GM21723 (cell line): ENCODE data around the gene EEF2KMT.
A peak's percentile ranks its signal among the peaks of the same experiment; 100 is the strongest.

Source experiments
- ATAC-seq: cut with Tn5 transposase; IDR thresholded peaks from one replicate; pipeline ENCODE4 v1.9.1; 2021; ENCODE audit warnings: mild to moderate bottlenecking, moderate library complexity; ENCODE audit not compliant: unreplicated experiment

Gene EEF2KMT

GRCh38 chr16:5044011-5044540 lies 53.5 kb downstream of the EEF2KMT start:
- ATAC-seq = no peak

DNA sequence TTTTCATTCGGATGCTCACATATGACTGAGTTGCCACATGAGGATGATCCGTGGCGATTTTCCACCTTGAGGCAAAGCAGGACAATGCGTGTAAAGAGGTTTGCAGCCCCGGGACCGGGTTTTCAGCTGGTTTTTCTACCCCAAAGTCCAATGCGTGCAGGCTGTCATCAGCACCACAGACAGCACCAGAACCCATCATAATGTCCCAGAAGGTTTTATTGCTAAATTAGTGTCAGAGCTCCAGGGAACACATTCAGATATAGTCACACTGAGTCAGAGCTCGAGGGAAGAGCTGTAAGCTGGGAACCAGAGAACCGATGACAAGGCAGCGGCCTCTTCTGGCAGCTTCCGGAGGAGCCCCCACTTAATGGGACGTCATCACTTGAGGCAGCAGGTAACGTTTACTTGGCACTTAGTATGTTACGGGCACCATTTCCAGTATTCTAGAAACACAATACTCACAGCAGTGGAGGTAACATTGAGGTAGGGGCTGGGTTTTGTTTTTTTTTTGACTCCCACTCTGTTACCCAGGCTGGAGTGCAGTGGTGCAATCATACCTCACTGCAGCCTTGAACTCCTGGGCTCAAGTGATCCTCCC lies 54.9 kb downstream of the EEF2KMT start:
- no peak for ATAC-seq

- peak; percentile 80 for ATAC-seq
Observed at GRCh38 chr16:5041600-5042133, 55.9 kb downstream of the EEF2KMT start.

- no peak for ATAC-seq
Observed at GRCh38 chr16:5040451-5040850, 57.1 kb downstream of the EEF2KMT start.

DNA sequence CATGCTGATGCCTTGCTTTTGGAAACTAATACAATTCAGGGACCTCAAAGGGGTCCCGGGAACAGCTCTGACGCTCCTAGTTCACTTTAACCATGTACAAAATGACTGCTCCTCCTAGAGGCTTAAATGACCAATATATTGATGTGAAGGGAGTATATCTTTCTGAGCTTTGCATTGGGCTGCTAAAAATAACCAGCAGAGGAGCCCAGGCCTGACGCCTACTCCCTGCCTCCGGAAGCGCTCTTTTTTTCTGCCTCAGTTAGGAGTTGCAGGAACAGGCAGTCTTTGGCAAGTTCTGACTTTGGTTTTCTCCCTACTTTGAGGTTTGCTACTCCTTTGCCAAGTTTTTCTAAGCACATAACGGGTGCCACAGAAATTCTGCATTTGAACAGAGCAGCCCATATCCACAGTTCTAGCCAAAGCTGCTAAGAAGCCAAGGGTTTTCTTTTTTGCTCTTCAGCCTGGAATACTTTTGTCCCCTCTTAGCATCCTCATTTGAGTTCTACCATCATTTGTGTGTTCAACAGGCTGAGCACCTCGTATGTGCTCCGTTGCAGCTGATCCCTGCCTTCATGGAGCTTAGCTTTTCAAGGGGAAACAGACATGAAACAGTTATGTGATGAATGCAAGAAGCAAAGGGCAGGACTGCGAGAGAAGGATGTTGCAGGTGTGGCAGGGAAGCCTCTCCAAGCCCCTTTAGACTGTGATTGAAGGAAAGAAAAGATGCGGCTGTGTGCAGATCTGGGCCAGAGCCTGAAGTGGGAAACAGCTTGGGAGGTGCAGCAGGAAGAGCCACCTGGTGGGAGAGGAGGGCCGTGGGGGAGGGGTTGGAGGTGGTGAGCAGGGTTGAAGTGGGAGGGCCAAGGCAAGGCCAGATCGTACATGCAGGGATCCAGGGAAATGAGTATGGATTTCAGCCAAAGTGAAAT lies 61.1 kb downstream of the EEF2KMT start:
- ATAC-seq = no peak

- ATAC-seq = no peak
Observed at GRCh38 chr16:5035909-5036227, 61.7 kb downstream of the EEF2KMT start.
